Measurements from ENCODE around the gene FILIP1L.

FILIP1L gene

GRCh38 chr3:99969136-99969535 lies 145.2 kb downstream of the FILIP1L start:
- H3K4me1 ChIP-seq (ENCODE audit: control insufficient read depth in 1 of 2, insufficient read depth in 2 of 2, low read length in 2 of 2), result peaks cover 0 to 3% of the 10 kb centered on the region in 2 experiments
- H4K8ac ChIP-seq (ENCODE audit: low read depth, low read length), result no peak overlapping the region
- no peak overlapping the region for H2BK12ac ChIP-seq (ENCODE audit: low read length)
- H3K23ac ChIP-seq (ENCODE audit: low read length), result no peak overlapping the region
- H3K14ac ChIP-seq (ENCODE audit: low read length), result no peak overlapping the region
- no peak overlapping the region for H2AK5ac ChIP-seq (ENCODE audit: low read length)
- no peak overlapping the region for H4K91ac ChIP-seq (ENCODE audit: low read depth, low read length)
- no peak overlapping the region for H3K4me3 ChIP-seq (ENCODE audit: low read depth, low read length)
- H3K27ac ChIP-seq (ENCODE audit: low read depth, low read length), result no peak overlapping the region
- peak in 1 of 2 donors; percentile 47 for DNase-seq
- H3K27me3 ChIP-seq (ENCODE audit: insufficient read depth, low read length), result no peaks in the 10 kb centered on the region
- no peak overlapping the region for H3K4ac ChIP-seq (ENCODE audit: low read depth, low read length)
- no peaks in the 10 kb centered on the region for H3K36me3 ChIP-seq (ENCODE audit: control insufficient read depth in 1 of 2, insufficient read depth in 2 of 2, low read length in 2 of 2)
- no peak overlapping the region for H2BK5ac ChIP-seq (ENCODE audit: low read depth, low read length, poor library complexity)
- no peak overlapping the region for H3K4me2 ChIP-seq (ENCODE audit: low read length)
- WGBS (ENCODE audit: extremely low coverage, insufficient coverage, insufficient read length), result no CpG with 5 or more reads among the region's 3 CpGs
- no peak overlapping the region for H3K18ac ChIP-seq (ENCODE audit: low read length)
- H2AFZ ChIP-seq (ENCODE audit: insufficient read depth, low read length, poor library complexity), result no peak overlapping the region
- H4K12ac ChIP-seq (ENCODE audit: low read depth, low read length), result no peak overlapping the region
- H3K9ac ChIP-seq (ENCODE audit: low read length), result no peak overlapping the region
- H3K79me2 ChIP-seq (ENCODE audit: control insufficient read depth, insufficient read depth, low read length, poor library complexity), result no peaks in the 10 kb centered on the region
- no peak overlapping the region for H2BK120ac ChIP-seq (ENCODE audit: insufficient read depth, low read length, poor library complexity)
- H3K79me1 ChIP-seq (ENCODE audit: low read length), result no peaks in the 10 kb centered on the region
- H3K9me3 ChIP-seq (ENCODE audit: insufficient read depth, low read depth, low read length), result no peaks in the 10 kb centered on the region

GRCh38 chr3:99967796-99968195 lies 146.5 kb downstream of the FILIP1L start:
- no CpG with 5 or more reads among the region's 2 CpGs for WGBS (ENCODE audit: extremely low coverage, insufficient coverage, insufficient read length)
- Histone ChIP-seq H3K27me3 (ENCODE audit: insufficient read depth, low read length) (no peaks in the 10 kb centered on the region), H3K4me3 (ENCODE audit: low read depth, low read length) (no peak overlapping the region)

GRCh38 chr3:99966662-99967416 lies 147.5 kb downstream of the FILIP1L start:
- H3K18ac ChIP-seq (ENCODE audit: low read length), result no peak overlapping the region

More at GRCh38 chr3:99967796-99968195, 146.5 kb downstream of the FILIP1L start:
- Histone ChIP-seq H3K4me2 (ENCODE audit: low read length) (no peak overlapping the region), H3K27ac (ENCODE audit: low read depth, low read length) (no peak overlapping the region), H3K14ac (ENCODE audit: low read length) (no peak overlapping the region), H3K18ac (ENCODE audit: low read length) (no peak overlapping the region), H3K79me1 (ENCODE audit: low read length) (no peaks in the 10 kb centered on the region), H3K79me2 (ENCODE audit: control insufficient read depth, insufficient read depth, low read length, poor library complexity) (no peaks in the 10 kb centered on the region), H3K36me3 (ENCODE audit: control insufficient read depth in 1 of 2, insufficient read depth in 2 of 2, low read length in 2 of 2) (no peaks in the 10 kb centered on the region), H2BK12ac (ENCODE audit: low read length) (no peak overlapping the region), H2BK5ac (ENCODE audit: low read depth, low read length, poor library complexity) (no peak overlapping the region), H3K23ac (ENCODE audit: low read length) (no peak overlapping the region), H4K91ac (ENCODE audit: low read depth, low read length) (no peak overlapping the region), H3K9me3 (ENCODE audit: insufficient read depth, low read depth, low read length) (no peaks in the 10 kb centered on the region), H4K12ac (ENCODE audit: low read depth, low read length) (no peak overlapping the region), H2AFZ (ENCODE audit: insufficient read depth, low read length, poor library complexity) (no peak overlapping the region), H3K9ac (ENCODE audit: low read length) (no peak overlapping the region), H2AK5ac (ENCODE audit: low read length) (no peak overlapping the region), H3K4ac (ENCODE audit: low read depth, low read length) (no peak overlapping the region), H4K8ac (ENCODE audit: low read depth, low read length) (no peak overlapping the region), H2BK120ac (ENCODE audit: insufficient read depth, low read length, poor library complexity) (no peak overlapping the region), H3K4me1 (ENCODE audit: control insufficient read depth in 1 of 2, insufficient read depth in 2 of 2, low read length in 2 of 2) (peaks cover 0 to 3% of the 10 kb centered on the region in 2 experiments)
- peak; percentile 78 to 96 for DNase-seq

GRCh38 chr3:99965681-99966408 lies 148.5 kb downstream of the FILIP1L start:
- Histone ChIP-seq H3K18ac (ENCODE audit: low read length) (no peak overlapping the region), H3K36me3 (ENCODE audit: control insufficient read depth in 1 of 2, insufficient read depth in 2 of 2, low read length in 2 of 2) (no peaks in the 10 kb centered on the region), H3K79me1 (ENCODE audit: low read length) (no peaks in the 10 kb centered on the region), H3K4ac (ENCODE audit: low read depth, low read length) (no peak overlapping the region), H3K23ac (ENCODE audit: low read length) (no peak overlapping the region), H3K9me3 (ENCODE audit: insufficient read depth, low read depth, low read length) (no peaks in the 10 kb centered on the region), H4K8ac (ENCODE audit: low read depth, low read length) (no peak overlapping the region), H4K91ac (ENCODE audit: low read depth, low read length) (no peak overlapping the region), H3K4me3 (ENCODE audit: low read depth, low read length) (no peak overlapping the region), H2BK12ac (ENCODE audit: low read length) (no peak overlapping the region), H2BK5ac (ENCODE audit: low read depth, low read length, poor library complexity) (no peak overlapping the region), H3K4me1 (ENCODE audit: control insufficient read depth in 1 of 2, insufficient read depth in 2 of 2, low read length in 2 of 2) (peaks cover 0 to 3% of the 10 kb centered on the region in 2 experiments), H3K4me2 (ENCODE audit: low read length) (no peak overlapping the region), H2AK5ac (ENCODE audit: low read length) (no peak overlapping the region), H2AFZ (ENCODE audit: insufficient read depth, low read length, poor library complexity) (no peak overlapping the region), H3K14ac (ENCODE audit: low read length) (no peak overlapping the region), H2BK120ac (ENCODE audit: insufficient read depth, low read length, poor library complexity) (no peak overlapping the region), H4K12ac (ENCODE audit: low read depth, low read length) (no peak overlapping the region), H3K9ac (ENCODE audit: low read length) (no peak overlapping the region), H3K27me3 (ENCODE audit: insufficient read depth, low read length) (no peaks in the 10 kb centered on the region), H3K27ac (ENCODE audit: low read depth, low read length) (no peak overlapping the region), H3K79me2 (ENCODE audit: control insufficient read depth, insufficient read depth, low read length, poor library complexity) (no peaks in the 10 kb centered on the region)
- DNase-seq, result peak in 1 of 2 donors; percentile 38
- no CpG with 5 or more reads among the region's 3 CpGs for WGBS (ENCODE audit: extremely low coverage, insufficient coverage, insufficient read length)

More at GRCh38 chr3:99966662-99967416, 147.5 kb downstream of the FILIP1L start:
- Histone ChIP-seq H2BK120ac (ENCODE audit: insufficient read depth, low read length, poor library complexity) (no peak overlapping the region), H3K36me3 (ENCODE audit: control insufficient read depth in 1 of 2, insufficient read depth in 2 of 2, low read length in 2 of 2) (no peaks in the 10 kb centered on the region), H3K4me2 (ENCODE audit: low read length) (no peak overlapping the region), H2AFZ (ENCODE audit: insufficient read depth, low read length, poor library complexity) (no peak overlapping the region), H3K79me2 (ENCODE audit: control insufficient read depth, insufficient read depth, low read length, poor library complexity) (no peaks in the 10 kb centered on the region), H3K27ac (ENCODE audit: low read depth, low read length) (no peak overlapping the region), H3K4ac (ENCODE audit: low read depth, low read length) (no peak overlapping the region), H3K23ac (ENCODE audit: low read length) (no peak overlapping the region), H2BK5ac (ENCODE audit: low read depth, low read length, poor library complexity) (no peak overlapping the region), H3K4me3 (ENCODE audit: low read depth, low read length) (no peak overlapping the region), H4K91ac (ENCODE audit: low read depth, low read length) (no peak overlapping the region), H4K12ac (ENCODE audit: low read depth, low read length) (no peak overlapping the region), H4K8ac (ENCODE audit: low read depth, low read length) (no peak overlapping the region), H3K79me1 (ENCODE audit: low read length) (no peaks in the 10 kb centered on the region), H3K27me3 (ENCODE audit: insufficient read depth, low read length) (no peaks in the 10 kb centered on the region), H3K9me3 (ENCODE audit: insufficient read depth, low read depth, low read length) (no peaks in the 10 kb centered on the region), H3K4me1 (ENCODE audit: control insufficient read depth in 1 of 2, insufficient read depth in 2 of 2, low read length in 2 of 2) (peaks cover 0 to 3% of the 10 kb centered on the region in 2 experiments), H2AK5ac (ENCODE audit: low read length) (no peak overlapping the region), H3K14ac (ENCODE audit: low read length) (no peak overlapping the region), H3K9ac (ENCODE audit: low read length) (no peak overlapping the region), H2BK12ac (ENCODE audit: low read length) (no peak overlapping the region)
- no peak for DNase-seq
- no CpG with 5 or more reads among the region's 7 CpGs for WGBS (ENCODE audit: extremely low coverage, insufficient coverage, insufficient read length)
